M059J (cell line): ENCODE measurements around the gene SYT2. TPM values are rescaled to one million over a fixed set of nuclear protein-coding genes. Genes with fewer than 3 reads are reported as not detected.

Source experiments
- DNase-seq: peaks from one replicate; pipeline ENCODE4 v3.0.0-alpha.2; 2012; ENCODE audit warnings: low read depth
- total RNA-seq: library from RNA; depleted of rRNA; stranded (reverse); fragments of >200 nt; shearing (Covaris generic); gene quantifications from 2 replicates; pipeline ENCODE4 v1.2.3, GENCODE V29; 2014

The SYT2 gene
- total RNA-seq, 1 experiment from 2014 or later = not detected

DNA sequence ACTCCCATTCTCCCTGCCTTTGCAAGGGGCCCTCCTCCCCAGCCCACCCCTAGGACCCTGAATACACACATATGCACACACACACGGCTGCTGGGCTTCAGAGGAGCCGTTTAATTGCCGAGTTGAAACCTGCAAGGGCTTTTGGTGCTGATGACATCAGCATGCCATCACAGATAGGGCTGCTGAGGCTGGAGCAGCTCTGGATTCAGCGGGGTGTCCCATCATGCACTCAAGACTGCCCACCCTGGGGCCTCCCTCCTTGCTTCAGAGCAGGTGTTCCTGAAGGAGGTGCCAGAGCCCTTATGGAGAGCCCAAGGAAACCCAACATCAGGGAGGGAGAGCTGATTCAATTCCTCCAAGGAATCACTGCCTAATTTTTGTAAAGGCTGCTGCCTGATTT lies 5.7 kb downstream of the SYT2 start:
- no peak for DNase-seq

DNA sequence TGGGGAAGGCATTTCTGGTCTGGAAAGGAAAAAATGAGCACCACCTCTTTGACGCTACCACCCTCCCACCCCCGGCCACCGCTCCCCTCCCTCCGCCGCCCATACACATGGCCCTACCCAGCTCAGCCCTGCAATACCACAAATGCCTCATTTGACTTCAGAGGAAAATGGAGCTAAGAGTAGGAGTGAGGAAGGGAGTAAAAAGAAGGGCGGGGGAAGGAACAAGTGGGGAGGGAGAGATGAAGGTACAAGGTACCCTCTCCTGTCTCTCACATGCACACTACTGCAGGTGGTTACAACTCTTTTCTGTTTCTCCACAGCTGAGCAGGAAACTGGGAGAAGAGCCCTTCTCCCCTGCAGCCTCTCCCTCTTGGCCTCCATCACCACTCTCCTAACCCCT lies 7.1 kb downstream of the SYT2 start:
- DNase-seq = no peak

DNA sequence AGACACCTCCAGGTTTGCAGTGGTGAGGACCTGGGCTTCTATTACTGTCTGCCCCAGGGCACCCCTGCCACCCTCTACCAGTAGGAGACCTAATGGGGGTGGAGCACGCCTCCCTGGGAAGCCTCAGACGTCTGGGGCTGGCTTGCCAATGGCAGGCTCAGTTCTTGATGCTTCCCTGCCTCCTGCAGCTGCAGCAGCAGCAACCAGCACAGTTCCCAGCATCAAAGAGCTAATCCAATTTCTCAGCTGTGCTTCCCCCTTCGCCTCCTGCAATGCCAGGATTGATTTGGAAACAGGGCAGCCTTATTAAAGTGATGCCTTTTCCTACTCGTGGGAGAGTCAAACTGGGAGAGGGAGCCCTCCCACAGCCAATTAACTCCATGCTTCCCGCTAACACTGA lies 8.2 kb downstream of the SYT2 start:
- DNase-seq = no peak

DNA sequence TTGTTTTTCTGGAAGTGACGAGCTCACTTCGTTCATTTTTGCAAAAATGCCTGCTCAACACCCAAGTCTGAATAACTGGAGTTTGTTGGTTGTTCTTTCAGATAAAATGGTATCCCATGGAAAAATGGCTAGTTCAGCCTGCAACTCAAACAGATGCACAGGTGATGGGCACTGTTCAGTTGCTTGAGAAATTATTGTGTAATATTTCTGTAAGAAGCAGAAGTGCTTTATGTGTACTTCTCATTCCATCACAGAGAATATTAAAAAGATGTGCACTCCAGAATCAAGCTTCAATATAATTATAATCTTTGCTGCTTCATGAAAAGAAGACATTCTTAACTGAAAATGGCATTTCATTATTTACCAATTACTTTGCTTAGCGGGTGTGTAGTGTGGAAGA lies 9.1 kb downstream of the SYT2 start:
- no peak for DNase-seq

DNA sequence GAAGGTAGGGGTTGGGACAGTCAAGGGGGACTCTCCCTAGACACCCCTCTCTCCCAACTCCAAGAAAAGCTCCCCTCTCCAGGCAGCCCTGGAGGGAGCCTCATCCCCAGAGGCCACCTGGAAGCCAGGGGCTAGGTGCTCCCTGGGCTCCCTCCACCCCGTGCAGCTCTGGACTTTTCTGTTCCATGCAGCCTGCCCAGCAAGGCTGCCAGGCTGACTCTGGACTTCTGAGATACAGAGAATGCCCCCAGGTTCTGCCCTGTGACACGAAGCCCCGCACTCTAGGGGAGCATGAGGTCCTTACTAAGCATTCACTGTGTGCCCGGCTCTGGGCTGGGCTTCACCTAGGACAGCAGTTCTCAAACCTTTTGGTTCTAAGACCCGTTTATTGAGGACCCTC lies 10.2 kb downstream of the SYT2 start:
- no peak for DNase-seq

DNA sequence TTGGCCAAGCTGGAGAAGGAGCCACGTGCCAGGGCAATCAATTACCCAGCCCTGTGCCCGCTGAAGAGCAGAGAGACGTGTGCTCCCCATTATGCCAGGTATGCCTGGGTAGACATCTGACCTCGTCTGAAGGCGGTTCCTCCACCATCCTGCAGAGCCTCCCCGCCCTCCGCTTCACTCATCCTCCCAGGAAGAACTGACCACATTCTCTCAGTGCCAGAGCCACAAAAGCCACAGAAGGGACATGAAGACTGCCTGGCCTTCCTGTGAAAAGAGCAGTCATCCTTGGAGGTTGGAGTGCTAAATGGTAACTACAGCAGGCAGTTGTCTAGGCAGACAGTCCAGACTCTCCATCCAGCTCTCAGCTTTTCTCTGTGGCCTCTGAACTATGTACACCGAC lies 12.0 kb downstream of the SYT2 start:
- peak; percentile 59 for DNase-seq

DNA sequence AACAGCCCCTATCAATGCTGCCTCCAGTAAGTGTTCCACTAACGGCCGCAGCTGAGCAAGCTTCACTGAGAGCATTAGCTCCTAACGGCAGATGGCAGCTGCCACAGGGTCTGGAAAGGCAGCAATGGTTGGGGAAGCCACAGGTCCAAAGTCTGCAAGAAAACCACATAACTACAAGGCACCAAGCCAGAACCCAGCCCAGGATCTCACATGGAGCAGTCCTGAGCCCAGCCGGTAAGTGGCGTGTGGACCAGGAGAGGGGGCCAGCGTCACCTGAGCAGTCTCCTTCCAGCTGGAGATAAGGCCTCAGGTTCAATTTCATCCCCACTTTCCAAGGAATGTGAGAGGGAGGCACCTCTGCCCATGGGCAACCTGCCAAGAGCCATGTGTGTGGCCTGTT lies 13.2 kb downstream of the SYT2 start:
- DNase-seq = no peak

DNA sequence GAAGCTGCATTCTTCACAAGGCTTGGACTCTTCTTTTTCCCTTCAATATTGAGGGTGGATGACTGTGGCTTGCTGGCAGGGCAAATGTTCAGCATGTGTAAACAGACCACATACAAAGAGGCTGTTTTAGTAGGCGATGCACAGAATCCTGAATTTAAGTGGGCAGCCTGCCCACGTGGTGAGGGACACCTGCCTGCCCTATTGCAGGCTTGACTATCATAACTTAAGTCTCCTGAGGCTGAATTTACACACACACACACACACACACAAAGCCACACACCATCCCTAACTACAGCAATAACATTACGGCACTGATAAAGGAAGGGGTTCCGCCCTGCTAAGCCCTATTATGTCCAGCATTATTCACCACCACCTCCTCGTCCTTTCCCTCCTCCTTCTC lies 15.9 kb downstream of the SYT2 start:
- no peak for DNase-seq

DNA sequence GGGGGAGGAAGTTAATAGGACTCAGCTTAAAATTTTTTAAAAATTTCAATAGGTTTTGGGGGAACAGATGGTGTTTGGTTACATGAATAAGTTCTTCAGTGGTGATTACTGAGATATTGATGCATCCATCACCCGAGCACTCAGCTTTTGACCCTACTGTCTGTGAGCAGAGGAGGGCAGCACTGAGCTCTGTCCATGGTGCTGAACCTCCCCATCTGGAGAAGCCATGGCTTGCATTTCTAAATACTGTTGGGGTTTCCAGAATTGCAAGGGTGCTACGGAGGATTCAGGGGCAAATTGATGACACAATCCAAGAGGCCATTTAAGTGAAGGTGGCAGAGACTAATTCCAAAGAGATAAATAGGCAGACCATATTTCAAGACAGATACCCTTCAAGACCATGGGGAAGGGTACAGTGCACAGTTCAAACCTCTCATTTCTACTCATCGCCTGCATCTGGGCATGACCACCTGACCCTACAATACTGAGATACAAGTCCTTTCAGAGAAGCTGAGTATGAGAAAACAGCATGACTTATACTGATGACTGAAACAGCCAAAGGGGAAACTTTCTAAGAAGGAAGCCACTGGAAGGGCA lies 17.2 kb downstream of the SYT2 start:
- DNase-seq = peak; percentile 64

DNA sequence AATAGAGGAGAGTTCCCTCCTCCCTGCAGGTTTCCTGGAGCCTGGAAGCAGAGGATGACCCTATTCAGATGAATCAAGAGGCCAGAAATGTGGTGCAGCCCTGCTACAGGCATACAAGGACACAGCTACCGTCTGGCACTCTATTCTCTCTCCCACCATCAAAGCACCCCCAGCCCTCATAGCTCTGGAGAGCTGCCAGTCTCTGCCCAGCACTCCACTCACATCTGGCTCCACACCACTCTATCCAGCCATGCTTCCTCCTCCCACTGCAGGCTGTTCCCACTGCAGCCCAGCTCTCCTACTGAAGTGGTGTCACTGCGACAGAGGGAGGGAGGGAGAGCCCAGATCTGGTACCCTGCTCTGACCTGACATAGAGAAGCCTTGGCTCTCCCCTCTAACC lies 18.4 kb downstream of the SYT2 start:
- DNase-seq = no peak

DNA sequence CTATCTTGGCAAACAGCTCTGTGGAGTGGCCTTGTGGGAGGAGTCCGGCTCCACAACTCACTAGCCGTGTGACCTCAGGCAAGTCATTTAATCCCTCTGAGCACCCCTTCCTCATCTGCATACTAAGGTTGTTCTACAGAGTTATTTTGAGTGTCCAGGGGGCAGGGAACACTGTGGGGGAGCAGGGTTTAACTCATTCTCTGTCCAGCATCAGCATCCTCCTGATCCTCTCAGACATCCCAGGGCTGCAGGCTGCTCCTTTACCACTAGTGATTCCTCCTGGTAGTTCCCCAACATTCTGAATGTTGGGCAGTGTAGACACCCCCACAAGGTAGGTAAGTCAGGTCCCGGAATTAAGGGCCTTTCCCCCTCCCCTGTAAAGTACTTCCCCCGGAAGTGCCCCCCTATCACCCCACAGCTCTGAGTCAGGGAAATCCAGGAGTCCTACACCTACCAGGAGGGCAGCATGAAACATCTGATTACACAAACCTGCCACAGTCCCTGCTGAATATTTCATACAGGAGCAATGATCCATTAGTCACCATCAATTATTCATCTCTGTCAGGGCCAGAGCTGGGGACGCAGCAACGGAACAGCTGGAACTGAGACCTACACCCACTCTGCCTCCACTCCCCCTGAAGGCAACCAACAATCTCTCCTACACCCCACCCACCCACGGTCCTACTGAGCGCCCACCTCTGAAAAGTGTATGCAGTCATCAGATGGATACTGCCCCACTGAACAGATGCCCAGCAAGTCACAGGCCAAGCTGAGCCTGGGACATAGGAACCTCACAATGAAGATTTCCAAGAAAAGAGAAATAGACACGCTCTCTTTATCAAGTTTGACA lies 20.5 kb downstream of the SYT2 start:
- DNase-seq = no peak

DNA sequence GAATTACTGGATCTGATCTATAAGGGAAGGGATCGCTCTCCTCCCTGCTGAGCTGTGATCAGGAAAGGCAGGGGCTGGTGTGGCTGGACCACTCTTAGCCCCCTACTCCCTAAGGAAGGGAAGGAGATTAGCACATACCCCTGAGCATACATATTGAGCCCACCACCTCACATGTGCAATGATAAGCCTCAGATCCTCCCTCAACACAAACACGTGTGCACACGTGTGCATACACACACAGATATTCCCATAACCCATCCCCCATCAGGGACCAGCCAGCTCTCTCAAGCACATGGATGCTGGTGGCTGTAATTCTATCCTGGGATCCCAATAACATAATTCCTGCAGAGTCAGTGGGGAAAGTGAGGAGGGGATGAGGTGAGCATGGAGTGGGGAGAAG lies 21.2 kb downstream of the SYT2 start:
- DNase-seq = no peak

DNA sequence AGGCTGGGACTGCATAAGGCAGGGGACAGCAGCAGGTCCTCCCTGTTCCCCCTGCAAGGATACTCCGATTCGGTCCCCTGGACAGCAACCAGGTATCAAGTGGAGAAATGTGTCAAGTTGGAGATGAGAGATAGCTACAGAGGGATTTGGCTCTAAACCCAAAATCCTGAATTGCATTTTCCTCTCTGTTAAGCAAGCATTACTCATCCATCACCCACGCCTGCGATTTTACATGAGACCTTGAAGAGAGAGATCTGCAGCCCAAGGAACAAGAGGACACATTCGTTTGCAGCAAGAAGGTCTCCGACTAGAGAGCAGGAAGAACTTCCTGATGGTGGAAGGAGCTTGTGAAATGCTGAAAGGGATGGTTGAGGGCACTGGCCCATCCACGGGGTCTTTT lies 21.9 kb downstream of the SYT2 start:
- no peak for DNase-seq

DNA sequence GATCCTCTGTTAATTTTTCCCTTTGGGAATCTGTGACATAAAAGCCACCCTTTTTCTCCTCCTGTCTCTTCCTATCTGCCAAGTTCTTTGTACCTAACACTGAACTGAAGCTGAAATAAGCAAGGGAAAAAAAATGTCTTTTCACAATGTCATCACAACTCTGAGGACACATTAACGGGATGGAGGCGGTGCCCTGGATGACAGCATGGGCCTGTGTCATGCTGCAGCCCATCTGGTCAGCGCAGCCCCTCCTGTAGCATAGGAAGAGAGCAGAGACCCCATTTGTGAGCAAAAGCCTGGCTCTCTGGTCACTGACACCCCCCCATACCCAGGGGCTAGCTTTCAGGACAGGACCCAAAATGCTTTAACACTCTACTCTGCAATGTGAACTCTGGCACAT lies 22.5 kb downstream of the SYT2 start:
- DNase-seq = no peak

DNA sequence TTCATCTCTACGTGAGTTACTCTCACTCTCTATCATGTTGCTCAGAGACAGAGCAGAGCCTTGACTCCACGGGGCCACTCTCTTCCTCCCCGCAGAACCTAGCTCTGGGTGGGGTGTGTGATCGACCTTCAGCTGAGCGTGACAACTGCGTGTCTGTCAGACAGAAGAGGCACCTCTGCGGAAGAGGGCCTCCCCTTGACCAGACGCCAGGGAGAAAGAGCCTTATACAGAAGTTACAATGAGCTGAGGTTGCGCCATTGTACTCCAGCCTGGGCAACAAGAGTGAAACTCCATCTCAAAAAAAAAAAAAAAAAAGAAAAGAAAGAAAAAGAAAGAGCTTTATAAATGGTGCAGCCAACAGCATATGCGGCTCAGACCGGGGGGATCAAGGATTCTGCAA lies 22.9 kb downstream of the SYT2 start:
- no peak for DNase-seq

DNA sequence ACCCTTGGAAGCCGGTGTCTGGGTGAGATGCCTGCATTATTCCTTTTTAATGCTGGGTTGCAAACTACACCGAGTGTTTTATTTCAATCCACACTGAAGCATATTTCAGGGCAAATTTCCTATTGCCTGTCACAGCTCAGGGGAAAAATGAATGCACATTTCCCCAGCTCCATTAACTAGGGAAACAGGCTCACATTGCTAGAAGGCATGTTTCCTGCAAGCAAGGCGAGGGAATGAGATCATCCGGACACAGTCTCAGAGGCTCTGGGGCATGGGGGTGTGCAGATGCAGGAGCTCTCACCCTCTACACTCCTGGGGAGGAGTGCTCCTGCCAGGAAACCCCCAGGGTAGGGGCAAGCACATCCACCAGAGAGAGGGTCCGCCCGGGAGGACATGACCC lies 24.6 kb downstream of the SYT2 start:
- DNase-seq = peak; percentile 15

DNA sequence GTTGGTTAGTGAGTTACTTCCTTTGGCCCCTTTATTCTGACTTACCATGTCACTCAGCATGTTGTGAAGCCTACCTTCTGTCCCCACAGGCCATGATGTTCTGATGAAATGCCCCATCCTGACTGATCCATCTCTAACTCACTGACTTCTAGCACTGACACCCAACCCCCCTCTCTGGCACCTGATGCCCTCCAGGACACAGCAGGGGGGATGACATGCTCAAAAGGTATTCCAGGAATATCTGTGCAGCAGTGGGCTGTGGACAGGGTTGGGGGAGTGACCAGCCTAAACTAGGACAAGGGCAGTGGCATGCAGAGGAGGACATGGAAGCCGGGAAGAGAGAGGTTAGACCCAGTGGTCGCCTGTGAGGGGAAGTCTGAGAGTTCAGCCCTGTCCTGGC lies 25.5 kb downstream of the SYT2 start:
- peak; percentile 30 for DNase-seq

DNA sequence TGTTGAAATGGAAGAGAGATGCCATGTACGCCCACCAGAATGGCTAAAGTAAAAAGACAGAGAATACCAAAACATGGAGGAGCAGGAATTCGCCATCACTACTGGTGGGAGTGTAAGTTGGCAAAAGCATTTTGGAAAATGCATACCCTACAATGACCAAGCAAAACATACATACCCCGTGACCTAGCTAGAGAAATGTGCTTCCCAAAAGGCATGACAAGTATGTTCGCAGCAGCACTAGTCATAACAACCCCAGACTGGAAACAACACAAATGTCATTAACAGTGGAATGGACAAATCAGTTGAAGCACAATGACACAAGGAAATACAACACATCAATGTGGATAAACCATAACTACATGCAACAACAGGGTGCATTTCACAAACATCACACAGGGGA lies 27.2 kb downstream of the SYT2 start:
- no peak for DNase-seq

DNA sequence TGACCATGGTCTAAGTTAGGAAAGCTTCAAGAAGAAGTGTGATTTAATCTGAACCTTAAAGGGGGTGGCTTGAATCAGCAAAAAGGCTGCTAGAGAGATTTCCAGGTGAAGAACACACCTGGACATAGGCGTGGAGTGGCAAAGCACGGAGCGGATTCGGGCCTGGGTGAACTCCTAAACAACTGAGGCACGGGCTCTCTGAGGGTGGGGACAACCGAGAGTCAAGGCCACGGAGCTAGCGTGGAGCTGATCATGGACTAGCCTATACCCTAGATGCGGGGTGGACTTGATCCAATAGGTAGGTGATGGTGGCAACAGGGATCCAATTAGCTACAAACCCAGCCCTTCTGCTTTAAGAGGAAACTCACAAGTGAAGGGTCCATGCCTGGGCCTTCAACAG lies 27.8 kb downstream of the SYT2 start:
- no peak for DNase-seq

DNA sequence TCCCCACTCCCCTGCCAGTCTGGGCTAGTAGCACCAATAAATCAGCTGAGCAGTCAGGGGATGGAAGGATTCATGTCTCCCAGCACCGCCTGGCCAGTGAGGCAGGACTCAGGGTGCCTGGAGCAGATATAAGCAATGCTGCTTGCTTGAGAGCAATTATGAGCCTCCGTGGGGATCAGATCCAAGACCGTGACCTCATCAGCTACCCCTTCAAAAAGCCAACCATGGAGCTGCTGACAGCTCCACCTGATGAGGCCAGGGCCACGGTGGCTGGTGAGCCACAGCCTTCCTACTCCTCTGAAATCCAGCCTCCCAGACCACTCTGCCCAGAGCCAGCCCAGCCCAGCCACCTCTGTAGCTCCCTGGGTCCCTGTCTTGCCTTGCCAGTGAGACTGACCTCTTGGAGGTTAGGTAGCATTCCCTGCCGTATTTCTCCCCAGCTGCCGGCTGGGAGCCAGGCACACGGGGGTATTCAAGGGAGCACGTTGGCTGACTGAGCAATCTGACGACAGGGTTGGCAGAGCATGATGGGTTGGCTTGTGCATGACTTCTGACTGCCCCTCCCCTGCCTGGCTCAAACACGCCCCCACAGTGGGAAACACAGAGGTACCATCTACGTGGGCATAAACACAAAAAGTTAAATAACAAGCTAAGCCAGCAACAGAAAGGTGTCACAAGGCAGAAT lies 28.4 kb downstream of the SYT2 start:
- no peak for DNase-seq

DNA sequence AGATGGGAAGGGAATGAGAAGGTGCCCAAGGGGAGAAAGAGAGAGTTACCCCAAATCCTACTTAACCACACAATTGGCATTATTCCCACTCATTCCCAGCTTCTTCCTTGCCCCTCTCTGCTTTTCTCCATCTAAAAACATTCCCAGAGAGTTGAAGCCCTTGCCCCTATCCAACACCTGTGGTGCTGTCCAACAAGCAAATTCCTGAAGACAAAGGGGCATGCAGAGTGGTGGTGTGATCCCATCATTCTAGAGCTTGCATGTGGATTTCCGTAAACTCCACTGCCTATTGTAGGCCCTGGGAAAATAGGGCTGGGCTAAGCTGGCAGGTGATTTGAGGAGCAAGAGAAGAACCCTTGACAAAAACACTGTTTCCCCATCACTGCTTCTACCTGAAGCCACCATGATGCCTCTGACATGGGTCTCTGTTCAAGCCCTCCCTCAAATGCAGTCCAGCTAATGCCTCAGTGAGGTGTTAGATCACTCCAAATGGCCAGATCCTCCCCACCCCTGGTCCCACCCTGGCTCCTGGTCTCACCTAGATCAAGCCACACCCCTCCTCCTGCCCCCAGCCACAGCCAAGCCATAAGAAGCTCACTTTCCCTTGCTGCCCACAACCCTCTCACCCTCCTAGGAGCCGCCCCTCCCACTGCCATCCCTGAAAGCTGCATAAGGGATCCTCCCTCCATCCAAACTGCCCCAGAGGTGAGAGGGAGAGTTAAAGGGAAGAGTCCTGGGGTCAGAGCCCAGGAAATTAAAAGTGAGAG lies 29.5 kb downstream of the SYT2 start:
- DNase-seq = no peak

DNA sequence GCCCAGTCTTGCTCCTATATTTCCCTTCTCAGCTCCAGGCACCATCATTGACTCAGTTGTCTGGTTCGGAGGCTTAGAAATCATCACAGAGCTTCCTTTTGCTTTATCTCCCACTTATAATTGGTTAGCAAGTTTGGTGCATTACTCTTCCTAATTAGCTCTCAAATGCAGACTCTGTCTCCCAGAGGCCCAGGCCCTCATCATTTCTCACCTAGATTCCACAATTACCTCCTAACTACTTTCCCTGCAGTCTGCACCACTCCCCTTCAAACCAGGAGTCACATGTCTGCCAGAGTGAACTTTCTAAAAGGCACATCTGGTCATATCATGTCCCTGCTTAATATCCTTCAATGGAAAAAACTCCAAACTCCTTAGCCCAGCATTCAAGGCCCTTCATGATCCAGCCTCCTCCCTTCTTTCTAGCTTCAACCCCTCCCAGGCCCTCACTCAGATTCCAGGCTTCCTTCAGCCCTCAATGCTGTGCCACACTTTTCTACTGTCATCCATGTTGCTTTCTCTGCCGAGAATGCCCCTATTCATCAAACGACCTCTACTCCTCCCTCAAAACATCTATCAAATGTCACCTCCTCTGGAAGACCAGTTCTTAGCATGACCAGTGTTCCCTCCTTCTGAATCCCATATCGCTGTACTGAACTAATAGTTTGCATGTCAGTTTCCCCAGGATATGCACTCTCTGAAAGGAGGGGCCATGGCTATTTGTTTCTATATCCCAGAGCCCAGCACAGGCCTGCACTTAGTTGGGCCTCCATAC lies 30.7 kb downstream of the SYT2 start:
- DNase-seq = no peak
